ENCODE data around the gene NDFIP2.

Gene NDFIP2

DNA sequence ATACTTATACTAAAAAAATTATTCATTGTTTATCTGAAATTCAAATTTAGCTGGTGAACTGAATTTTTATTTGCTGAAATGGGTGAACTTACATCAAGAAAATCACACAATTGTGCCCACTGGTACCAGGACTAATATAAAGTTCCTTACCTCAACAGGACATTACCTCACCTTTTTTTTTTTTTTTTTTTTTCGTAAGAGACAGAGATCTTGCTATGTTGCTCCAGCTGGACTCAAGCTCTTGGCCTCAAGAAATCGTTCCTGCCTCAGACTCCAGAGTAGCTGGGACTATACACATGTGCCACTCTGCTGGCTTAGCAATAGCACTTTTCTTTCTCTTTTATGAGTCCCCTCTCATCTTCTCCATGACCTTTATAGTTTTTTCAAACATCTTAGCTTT lies 22.5 kb upstream of the NDFIP2 start:
- no peak for DNase-seq (ENCODE audit: low read depth)

DNA sequence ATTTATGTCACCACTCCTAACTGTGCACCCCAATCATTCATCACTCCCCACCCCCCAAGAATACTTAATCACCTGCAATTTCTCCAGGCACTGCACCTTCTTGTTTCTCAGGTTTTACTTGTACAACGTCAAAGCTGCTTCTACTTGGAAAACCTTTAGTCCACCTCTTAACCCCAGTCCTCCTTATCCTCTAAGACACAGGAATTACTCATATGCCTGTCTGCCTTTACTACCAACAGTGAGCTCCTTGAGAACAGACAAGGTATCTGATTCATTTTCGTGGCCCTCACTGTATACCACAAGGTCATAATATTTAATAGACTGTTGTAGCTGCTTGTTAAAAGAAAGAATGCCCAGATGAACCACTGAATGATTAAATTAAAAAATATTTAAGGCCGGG lies 21.0 kb upstream of the NDFIP2 start:
- DNase-seq (ENCODE audit: low read depth): no peak

DNA sequence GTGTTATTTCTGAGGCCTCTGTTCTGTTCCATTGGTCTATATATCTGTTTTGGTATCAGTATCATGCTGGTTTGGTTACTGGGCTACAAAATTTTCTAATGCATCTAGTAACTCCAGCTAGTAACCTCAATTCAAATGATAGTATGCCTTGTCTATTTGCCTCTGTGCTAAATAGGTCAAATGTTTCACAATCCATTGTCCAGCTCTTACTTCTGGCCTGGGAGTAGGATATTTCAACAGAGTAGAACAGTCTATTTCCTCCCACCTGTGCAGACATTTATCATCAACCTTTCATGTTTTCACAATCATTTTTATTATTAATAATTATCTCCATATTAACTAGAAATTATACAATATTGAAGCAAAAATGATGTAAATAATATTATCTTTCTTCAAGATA lies 18.1 kb upstream of the NDFIP2 start:
- DNase-seq (ENCODE audit: low read depth): no peak

DNA sequence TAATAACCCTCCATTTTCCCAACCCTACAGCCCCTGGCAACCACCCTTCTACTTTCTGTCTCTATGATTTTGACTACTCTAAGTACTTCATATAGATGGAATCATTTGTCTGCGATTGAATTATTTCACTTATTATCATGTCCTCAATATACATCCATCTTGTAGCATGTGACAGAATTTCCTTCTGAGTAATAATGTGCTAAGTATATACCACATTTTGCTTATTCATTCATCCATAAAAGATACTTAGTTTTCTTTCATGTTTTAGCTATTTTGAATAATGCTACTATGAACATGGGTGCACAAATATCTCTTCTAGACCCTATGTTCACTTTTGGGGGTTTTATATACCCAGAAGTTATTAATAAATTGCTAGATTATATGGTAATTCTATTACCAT lies 17.4 kb upstream of the NDFIP2 start:
- DNase-seq (ENCODE audit: low read depth): no peak

DNA sequence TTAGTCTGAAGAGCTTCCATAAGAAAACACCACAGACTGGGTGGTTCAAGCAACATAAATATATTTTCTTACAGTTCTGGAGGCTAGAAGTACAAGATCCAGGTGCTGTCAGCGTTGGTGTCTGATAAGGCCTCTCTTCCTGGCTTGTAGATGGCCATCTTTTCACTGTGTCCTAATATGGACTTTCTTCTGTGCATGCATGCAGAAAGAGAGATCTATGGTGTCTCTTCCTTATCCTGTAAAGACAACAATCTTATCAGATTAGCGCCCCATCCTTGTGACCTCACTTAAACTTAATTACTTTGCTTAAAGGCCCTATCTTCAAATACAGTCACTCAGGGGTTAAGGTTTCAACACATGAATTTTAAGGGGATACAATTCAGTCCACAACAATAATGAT lies 14.1 kb upstream of the NDFIP2 start:
- no peak for DNase-seq (ENCODE audit: low read depth)

DNA sequence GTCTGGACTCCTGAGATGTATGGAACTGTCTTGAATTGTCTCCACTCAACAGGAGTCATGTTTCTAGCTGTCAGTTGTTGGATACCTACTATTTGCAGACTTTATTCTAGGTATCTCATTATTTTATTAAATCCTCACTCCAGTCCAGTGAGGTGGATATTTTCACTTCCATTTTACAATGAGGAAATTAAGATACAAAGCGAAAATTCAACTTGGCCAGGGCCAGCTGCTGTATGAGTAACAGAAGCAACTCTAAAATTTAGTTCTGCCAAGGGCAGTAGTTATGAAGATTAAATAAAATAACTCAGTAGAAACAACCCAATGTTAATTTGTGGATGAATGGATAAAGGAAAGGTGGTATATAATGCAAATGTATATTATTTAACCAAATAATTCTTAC lies 12.6 kb upstream of the NDFIP2 start:
- DNase-seq (ENCODE audit: low read depth): no peak

GRCh38 chr13:79468819-79469218 lies 12.1 kb upstream of the NDFIP2 start:
- DNase-seq (ENCODE audit: low read depth): no peak

DNA sequence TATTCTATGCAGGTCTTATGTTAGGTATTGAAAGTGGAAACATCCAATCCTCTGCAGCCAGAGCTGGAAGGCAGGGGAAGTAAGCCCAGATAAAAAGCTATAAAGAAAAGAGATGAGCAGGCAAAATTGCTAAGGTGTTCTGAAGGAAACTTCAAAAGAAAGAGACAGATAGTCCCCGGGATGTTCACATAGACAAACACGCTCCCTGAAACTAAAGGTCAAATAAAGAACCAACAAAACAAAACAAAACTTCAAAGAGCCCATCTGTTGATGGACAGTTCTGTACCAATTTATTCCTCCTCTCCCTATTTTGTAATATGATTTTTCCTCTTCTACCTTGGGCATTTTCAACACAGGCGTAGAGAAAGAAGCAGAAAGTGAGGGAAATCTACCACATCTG lies 11.3 kb upstream of the NDFIP2 start:
- no peak for DNase-seq (ENCODE audit: low read depth)

DNA sequence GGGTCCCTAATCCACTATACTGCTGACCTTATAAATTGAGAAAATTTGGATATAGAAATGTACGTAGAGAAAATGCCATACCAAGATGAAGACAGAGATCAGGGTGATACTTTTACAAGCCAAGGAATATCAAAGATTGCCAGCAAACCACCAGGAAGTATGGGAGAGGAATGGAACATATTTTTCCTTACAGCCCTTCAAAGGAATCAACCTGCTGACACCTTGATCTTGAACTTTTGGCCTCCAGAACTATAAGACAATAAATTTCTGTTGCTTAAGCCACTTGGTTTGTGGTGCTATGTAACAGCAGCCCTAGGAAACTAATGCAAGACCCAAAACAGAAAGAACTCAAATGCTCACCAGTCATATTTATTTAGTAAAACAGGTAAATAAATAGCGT lies 10.3 kb upstream of the NDFIP2 start:
- no peak for DNase-seq (ENCODE audit: low read depth)

GRCh38 chr13:79475569-79475968 lies 5.4 kb upstream of the NDFIP2 start:
- no peak for DNase-seq (ENCODE audit: low read depth)

DNA sequence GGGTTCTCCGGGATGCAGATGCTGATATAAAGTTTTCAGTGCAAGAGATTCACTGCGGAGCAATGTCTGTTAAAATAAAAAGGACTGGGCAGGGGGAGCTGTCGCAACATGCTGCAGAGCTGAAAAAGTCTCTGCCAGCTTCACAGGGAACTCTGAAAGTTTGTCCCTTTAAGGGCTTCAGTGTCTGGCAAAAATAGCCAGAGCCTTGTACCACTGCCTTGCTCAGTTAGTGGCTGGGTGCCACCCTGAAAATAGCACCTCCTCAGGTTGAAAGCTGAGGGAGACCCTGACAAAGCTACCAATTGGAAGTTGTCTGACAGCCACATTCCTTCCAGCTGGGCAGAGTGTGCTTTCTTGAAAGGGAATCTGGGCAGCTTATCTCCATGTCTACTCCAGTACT lies 3.0 kb upstream of the NDFIP2 start:
- DNase-seq (ENCODE audit: low read depth): no peak

DNA sequence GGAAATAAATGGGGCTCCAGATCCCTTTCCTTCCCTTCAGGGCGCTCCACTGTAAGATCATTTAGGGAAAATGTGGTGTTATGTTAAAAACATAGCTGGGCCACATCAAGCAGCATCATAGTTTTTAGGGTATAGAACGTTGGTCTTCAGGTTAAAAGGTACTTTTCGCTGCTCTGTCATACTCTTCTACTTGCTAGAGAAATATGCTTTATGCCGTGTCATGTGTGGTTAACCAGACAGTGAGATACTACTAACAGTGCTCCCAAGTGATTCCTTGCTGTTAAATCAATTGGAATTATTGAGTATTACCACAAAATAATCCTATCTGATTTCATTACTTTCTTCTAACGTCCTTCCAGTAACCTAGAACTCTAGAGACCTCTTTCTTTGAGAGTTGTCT lies 1.1 kb upstream of the NDFIP2 start:
- DNase-seq (ENCODE audit: low read depth): no peak

DNA sequence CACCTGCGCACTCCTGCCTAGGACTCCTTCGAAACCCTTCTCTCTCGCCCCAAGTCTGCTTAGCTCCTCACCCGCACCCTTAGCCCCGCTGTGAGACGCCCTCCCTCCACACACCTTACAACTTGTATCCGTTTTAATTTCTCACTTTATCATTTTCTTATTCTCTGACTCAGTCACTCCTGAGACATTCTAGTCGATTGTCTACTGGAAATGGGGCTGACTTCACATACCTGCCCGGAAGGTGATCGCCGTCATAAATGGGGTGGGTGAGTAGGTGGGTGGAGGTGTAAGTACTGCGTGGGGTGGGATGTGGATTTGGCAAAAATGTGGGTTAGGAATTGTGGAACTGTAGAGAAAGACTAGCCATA lies 714 bp downstream of the NDFIP2 start:
- peak; percentile 7 for DNase-seq (ENCODE audit: low read depth)

GRCh38 chr13:79482281-79482970 lies 1.5 kb downstream of the NDFIP2 start:
- DNase-seq (ENCODE audit: low read depth): no peak

- DNase-seq (ENCODE audit: low read depth): no peak
These were observed 2.2 kb downstream of the NDFIP2 start for GRCh38 chr13:79483086-79483706.

- DNase-seq (ENCODE audit: low read depth): no peak
These were observed 4.3 kb downstream of the NDFIP2 start for GRCh38 chr13:79485014-79485811.

DNA sequence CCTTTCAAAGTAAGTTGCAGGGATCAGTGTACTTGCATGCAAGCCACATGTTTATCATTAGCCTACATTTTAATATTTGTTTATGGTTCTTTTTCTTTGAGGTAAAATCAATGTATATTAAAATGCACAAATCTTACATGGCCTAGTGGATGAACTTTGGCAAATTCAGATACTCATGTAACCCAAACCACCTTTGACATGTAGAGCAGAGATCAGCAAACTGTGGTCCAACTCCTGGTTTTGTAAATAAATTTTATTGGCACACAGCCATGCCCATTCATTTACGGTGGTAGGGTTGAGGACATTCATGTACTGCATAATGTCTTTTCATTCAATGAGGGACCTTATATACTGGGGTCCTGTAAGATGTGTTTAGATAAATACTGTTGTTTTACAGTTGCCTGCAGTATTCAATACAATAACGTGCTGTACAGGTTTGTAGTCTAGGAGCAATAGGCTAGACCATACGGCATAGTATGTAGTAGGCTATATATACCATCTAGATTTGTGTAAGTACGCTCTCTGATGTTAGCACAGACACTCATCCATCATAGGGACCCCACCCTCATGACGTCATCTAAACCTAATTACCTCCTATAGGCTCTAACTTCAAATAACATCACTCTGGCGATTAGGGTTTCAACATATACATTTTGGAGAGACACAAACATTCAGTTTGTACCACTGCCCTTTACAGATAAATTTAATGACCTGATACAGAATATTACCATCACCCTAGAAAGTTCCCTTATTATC lies 5.7 kb downstream of the NDFIP2 start:
- no peak for DNase-seq (ENCODE audit: low read depth)

DNA sequence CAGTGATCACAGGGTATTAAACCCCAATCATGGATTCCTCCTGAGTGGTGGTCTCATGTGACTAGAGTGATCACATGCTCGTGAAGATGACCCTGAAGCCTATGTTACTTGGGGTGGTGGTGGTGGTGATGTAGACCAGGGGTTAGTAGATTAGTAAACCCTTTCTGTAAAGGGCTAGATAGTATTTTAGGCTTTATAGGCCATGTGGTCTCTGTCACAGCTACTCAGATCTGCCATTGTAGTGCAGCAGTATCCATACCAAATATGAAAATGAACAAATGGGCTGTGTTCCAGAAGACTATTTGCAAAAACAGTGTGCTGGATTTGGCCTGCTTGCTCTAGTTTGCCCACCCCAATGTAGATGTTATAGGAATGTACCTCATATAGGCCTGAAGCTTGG lies 9.4 kb downstream of the NDFIP2 start:
- no peak for DNase-seq (ENCODE audit: low read depth)

DNA sequence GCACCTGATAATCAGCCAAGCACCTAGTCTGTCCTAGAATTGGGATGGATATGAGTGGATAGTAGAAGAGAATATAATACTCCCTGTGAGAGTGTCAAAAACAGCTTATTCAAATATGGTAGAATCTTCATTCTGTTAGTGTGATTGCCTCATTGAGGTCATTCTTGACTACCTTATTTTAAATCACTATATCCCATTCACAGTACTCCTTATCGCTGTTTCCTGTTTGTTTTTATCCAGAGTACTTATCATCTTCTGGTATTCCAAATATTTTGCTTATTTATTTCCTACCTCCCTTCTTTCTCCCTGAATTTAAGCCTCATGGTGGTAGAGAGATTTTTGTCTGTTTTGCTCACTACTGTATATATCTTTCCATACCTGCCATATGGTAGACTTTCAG lies 9.9 kb downstream of the NDFIP2 start:
- no peak for DNase-seq (ENCODE audit: low read depth)

DNA sequence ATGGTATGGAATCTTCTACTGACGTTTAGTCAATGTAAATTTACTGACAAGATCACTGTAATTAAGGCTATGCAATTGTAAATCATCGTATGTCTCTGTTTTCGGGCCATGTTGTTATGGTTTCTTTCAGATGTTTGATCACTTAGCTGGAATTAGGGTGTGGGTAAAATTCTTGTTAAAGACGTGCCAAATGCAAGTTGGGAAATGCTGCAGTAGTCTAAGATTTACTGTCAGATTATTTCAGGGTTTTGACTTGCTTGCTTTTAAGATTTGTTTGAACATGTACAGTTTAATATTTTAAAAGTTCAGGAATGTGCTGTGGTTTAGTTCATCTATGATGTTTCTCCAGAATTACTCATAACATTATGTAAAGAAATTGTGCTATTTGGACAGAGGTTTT lies 10.8 kb downstream of the NDFIP2 start:
- DNase-seq (ENCODE audit: low read depth): no peak

DNA sequence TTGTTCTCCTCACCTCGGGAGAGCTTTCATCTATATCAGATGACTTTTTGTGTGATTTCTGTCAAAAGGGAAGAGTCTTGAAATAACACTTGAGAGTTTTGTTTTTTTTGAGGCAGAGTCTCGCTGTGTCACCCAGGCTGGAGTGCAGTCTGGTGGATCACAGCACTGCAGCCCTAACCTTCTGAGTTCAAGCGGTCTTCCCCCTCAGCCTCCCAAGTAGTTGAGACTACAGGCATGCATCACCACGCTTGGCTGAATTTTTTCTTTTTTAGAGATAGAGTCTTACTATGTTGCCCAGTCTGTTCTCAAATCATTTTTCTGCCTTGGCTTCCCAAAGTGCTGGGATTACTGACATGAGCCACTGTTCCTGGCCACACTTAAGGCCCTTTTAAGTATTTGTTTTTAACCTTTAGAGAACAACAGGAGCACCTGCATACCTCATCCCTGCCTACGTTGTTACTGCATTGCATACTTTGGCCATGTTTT lies 11.4 kb downstream of the NDFIP2 start:
- DNase-seq (ENCODE audit: low read depth): no peak

DNA sequence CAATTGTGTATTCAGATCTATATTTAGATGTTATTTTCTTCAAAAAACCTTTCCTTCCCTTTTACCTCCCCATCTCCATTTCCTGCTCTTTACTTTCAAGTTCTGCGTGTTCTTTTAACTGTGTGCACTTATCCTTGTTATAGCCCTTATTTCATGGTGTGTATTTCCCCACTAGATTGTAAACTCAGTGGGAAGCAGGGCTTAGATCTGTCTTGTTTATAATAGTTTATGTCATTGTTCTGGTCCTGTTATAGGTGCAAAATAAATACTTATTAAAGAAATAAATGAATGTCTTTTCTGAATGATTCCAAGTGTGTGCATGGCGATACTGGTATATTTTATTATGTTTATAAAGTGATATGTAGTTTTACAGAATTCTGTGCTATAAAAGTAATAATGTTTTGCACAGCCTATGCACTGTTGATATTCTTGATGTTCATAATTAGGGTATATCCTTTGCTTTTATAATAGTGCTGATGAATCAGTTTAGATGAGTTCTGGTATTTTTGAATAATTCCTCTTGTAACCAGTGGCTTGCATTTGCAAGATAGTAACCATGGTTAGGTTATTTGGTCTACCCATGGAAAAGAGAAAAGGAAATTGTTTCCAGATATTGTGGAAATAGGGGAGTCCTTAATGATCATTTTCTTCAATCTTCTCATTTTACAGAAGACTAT lies 12.1 kb downstream of the NDFIP2 start:
- DNase-seq (ENCODE audit: low read depth): no peak

Data from T follicular helper cell (primary cell).